ENCODE measurements around the gene GBF1.

GBF1 gene

GRCh38 chr10:102230264-102230860 is 15.0 kb upstream of the GBF1 start:
- Histone ChIP-seq H3K36me3 (replicated peaks) (no peaks in the 10 kb centered on the region), H3K27ac (no peak overlapping the region), H3K4me3 (ENCODE audit: low read depth, low read length) (peak overlapping the region; percentile 47), H3K27me3 (replicated peaks) (peaks cover 4% of the 10 kb centered on the region)
- in situ Hi-C loops (cut with HindIII; ENCODE audit: low pct_ligation_motif_present, low sequenced_read_pairs) = no loop called here
- TF ChIP-seq CTCF (IDR thresholded peaks at IDR 0.05; ENCODE audit: low read depth, low read length, missing control alignments) = no peak
- peak; percentile 55 for DNase-seq

GRCh38 chr10:102230861-102231356 is 14.4 kb upstream of the GBF1 start:
- Histone ChIP-seq H3K27ac (no peak overlapping the region), H3K4me3 (ENCODE audit: low read depth, low read length) (peak overlapping the region; percentile 47), H3K36me3 (replicated peaks) (no peaks in the 10 kb centered on the region), H3K27me3 (replicated peaks) (peaks cover 4% of the 10 kb centered on the region)
- TF ChIP-seq CTCF (IDR thresholded peaks at IDR 0.05; ENCODE audit: low read depth, low read length, missing control alignments) = peak; percentile 49
- DNase-seq = no peak
- in situ Hi-C loops (cut with HindIII; ENCODE audit: low pct_ligation_motif_present, low sequenced_read_pairs) = no loop called here

GRCh38 chr10:102231357-102232318 is 13.7 kb upstream of the GBF1 start:
- Histone ChIP-seq H3K27ac (no peak overlapping the region), H3K27me3 (replicated peaks) (peaks cover 4% of the 10 kb centered on the region), H3K4me3 (ENCODE audit: low read depth, low read length) (peak overlapping the region; percentile 47), H3K36me3 (replicated peaks) (no peaks in the 10 kb centered on the region)
- peak; percentile 90 for TF ChIP-seq CTCF (IDR thresholded peaks at IDR 0.05; ENCODE audit: low read depth, low read length, missing control alignments)
- DNase-seq = no peak
- in situ Hi-C loops (cut with HindIII; ENCODE audit: low pct_ligation_motif_present, low sequenced_read_pairs) = no loop called here

GRCh38 chr10:102233997-102234396 is 11.3 kb upstream of the GBF1 start:
- Histone ChIP-seq H3K27ac (no peak overlapping the region), H3K36me3 (replicated peaks) (no peaks in the 10 kb centered on the region), H3K4me3 (ENCODE audit: low read depth, low read length) (no peak overlapping the region), H3K27me3 (replicated peaks) (no peaks in the 10 kb centered on the region)
- in situ Hi-C loops (cut with HindIII; ENCODE audit: low pct_ligation_motif_present, low sequenced_read_pairs) = no loop called here
- no peak for TF ChIP-seq CTCF (IDR thresholded peaks at IDR 0.05; ENCODE audit: low read depth, low read length, missing control alignments)
- no peak for DNase-seq

GRCh38 chr10:102234888-102235597 is 10.3 kb upstream of the GBF1 start:
- in situ Hi-C loops (cut with HindIII; ENCODE audit: low pct_ligation_motif_present, low sequenced_read_pairs) = no loop called here
- no peak for DNase-seq
- H3K27me3 ChIP-seq (replicated peaks) = peaks cover 3% of the 10 kb centered on the region
- no peaks in the 10 kb centered on the region for H3K36me3 ChIP-seq (replicated peaks)
- H3K4me3 ChIP-seq (ENCODE audit: low read depth, low read length) = no peak overlapping the region
- TF ChIP-seq CTCF (IDR thresholded peaks at IDR 0.05; ENCODE audit: low read depth, low read length, missing control alignments) = no peak
- no peak overlapping the region for H3K27ac ChIP-seq
